AG10803 (cell line): ENCODE measurements around the gene NR2F1-AS1.
"Not testable (repeated sequence)": the region's sequence is repeated elsewhere in the genome, so short reads cannot be mapped to it uniquely, and the experiment has no call there.

Source experiments
- DNase-seq: peaks from one replicate; pipeline ENCODE4 v3.0.0; 2010; ENCODE audit warnings: low read depth
- H3K4me3 ChIP-seq: 2 replicates; pipeline ENCODE4 v1.5.1; 2011; ENCODE audit warnings: mild to moderate bottlenecking, low read length, control low read depth
- CTCF ChIP-seq: conservative IDR thresholded peaks from 2 replicates; pipeline ENCODE4 v1.5.1; 2011; ENCODE audit warnings: mild to moderate bottlenecking, low read length, control low read depth, inconsistent platforms

NR2F1-AS1 gene

GRCh38 chr5:93403141-93403928 lies 177.7 kb downstream of the NR2F1-AS1 start:
- H3K4me3 ChIP-seq, result no peak overlapping the region
- DNase-seq, result no peak
- no peak for TF ChIP-seq CTCF

GRCh38 chr5:93402451-93402850 lies 178.6 kb downstream of the NR2F1-AS1 start:
- no peak for DNase-seq
- TF ChIP-seq CTCF, result no peak
- no peak overlapping the region for H3K4me3 ChIP-seq

- TF ChIP-seq CTCF, result no peak
- H3K4me3 ChIP-seq, result no peak overlapping the region
- no peak for DNase-seq
Observed at GRCh38 chr5:93401634-93402213, 179.3 kb downstream of the NR2F1-AS1 start.

GRCh38 chr5:93399675-93400074 lies 181.3 kb downstream of the NR2F1-AS1 start:
- no peak for TF ChIP-seq CTCF
- no peak for DNase-seq
- no peak overlapping the region for H3K4me3 ChIP-seq

- DNase-seq, result no peak
- H3K4me3 ChIP-seq, result no peak overlapping the region
- no peak for TF ChIP-seq CTCF
Observed at GRCh38 chr5:93395971-93396379, 185.0 kb downstream of the NR2F1-AS1 start.

GRCh38 chr5:93395010-93395409 lies 186.0 kb downstream of the NR2F1-AS1 start:
- no peak for TF ChIP-seq CTCF
- no peak overlapping the region for H3K4me3 ChIP-seq
- no peak for DNase-seq

GRCh38 chr5:93394301-93394700 lies 186.7 kb downstream of the NR2F1-AS1 start:
- no peak for TF ChIP-seq CTCF
- no peak overlapping the region for H3K4me3 ChIP-seq
- no peak for DNase-seq

- DNase-seq, H3K4me3 ChIP-seq: not testable (repeated sequence)
Observed at GRCh38 chr5:93391169-93391568, 189.8 kb downstream of the NR2F1-AS1 start.
